RWPE2 (cell line): ENCODE results near the gene COL4A2.

Experiments used
- ATAC-seq: fragments of 200-7000 bp; cut with Tn5 transposase; 3 replicates; pipeline ENCODE4 v1.9.1; 2021; ENCODE audit warnings: low read depth
- DNase-seq: peaks from one replicate; pipeline ENCODE4 v3.0.0-alpha.2; 2020; ENCODE audit warnings: low spot score
- H3K27ac ChIP-seq: fragments of 450-650 bp; 2 replicates; pipeline ENCODE4 v1.5.1; 2017; ENCODE audit warnings: mild to moderate bottlenecking; ENCODE audit not compliant: poor library complexity, severe bottlenecking
- H3K27me3 ChIP-seq: fragments of 250-450 bp; sonication (Bioruptor Pico); 2 replicates; pipeline ENCODE4 v1.5.1; 2021; ENCODE audit warnings: mild to moderate bottlenecking, moderate library complexity; ENCODE audit not compliant: insufficient read depth, poor library complexity, severe bottlenecking
- H3K36me3 ChIP-seq: fragments of 250-450 bp; sonication (Bioruptor Pico); 2 replicates; pipeline ENCODE4 v1.5.1; 2020; ENCODE audit warnings: low read depth, mild to moderate bottlenecking, moderate library complexity
- H3K4me1 ChIP-seq: fragments of 250-450 bp; sonication (Bioruptor Pico); 2 replicates; pipeline ENCODE4 v1.5.1; 2021; ENCODE audit warnings: mild to moderate bottlenecking, moderate library complexity; ENCODE audit not compliant: insufficient read depth, poor library complexity, severe bottlenecking
- H3K4me3 ChIP-seq: fragments of 250-450 bp; sonication (Bioruptor Pico); 2 replicates; pipeline ENCODE4 v1.5.1; 2021; ENCODE audit warnings: mild to moderate bottlenecking, moderate library complexity; ENCODE audit not compliant: severe bottlenecking
- H3K9me3 ChIP-seq: fragments of 250-450 bp; sonication (Bioruptor Pico); 2 replicates; pipeline ENCODE4 v1.5.1; 2021; ENCODE audit warnings: mild to moderate bottlenecking, moderate library complexity; ENCODE audit not compliant: severe bottlenecking
- TF ChIP-seq, protein P1 (sequence below): fragments of 450-650 bp; IDR thresholded peaks from one replicate; pipeline ENCODE4 v1.5.1; 2017; ENCODE audit warnings: mild to moderate bottlenecking, moderate library complexity; ENCODE audit not compliant: poor library complexity, severe bottlenecking

COL4A2 gene

GRCh38 chr13:110445722-110446574 lies 138.9 kb downstream of the COL4A2 start:
- Histone ChIP-seq H3K27ac (peak overlapping the region; percentile 95), H3K36me3 (peaks cover 47% of the 10 kb centered on the region), H3K27me3 (no peaks in the 10 kb centered on the region), H3K4me1 (peaks cover 68% of the 10 kb centered on the region), H3K4me3 (no peak overlapping the region), H3K9me3 (no peaks in the 10 kb centered on the region)
- ATAC-seq (peak; percentile 50), DNase-seq (no peak)
- TF ChIP-seq, protein P1, sequence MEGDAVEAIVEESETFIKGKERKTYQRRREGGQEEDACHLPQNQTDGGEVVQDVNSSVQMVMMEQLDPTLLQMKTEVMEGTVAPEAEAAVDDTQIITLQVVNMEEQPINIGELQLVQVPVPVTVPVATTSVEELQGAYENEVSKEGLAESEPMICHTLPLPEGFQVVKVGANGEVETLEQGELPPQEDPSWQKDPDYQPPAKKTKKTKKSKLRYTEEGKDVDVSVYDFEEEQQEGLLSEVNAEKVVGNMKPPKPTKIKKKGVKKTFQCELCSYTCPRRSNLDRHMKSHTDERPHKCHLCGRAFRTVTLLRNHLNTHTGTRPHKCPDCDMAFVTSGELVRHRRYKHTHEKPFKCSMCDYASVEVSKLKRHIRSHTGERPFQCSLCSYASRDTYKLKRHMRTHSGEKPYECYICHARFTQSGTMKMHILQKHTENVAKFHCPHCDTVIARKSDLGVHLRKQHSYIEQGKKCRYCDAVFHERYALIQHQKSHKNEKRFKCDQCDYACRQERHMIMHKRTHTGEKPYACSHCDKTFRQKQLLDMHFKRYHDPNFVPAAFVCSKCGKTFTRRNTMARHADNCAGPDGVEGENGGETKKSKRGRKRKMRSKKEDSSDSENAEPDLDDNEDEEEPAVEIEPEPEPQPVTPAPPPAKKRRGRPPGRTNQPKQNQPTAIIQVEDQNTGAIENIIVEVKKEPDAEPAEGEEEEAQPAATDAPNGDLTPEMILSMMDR = no peak

DNA sequence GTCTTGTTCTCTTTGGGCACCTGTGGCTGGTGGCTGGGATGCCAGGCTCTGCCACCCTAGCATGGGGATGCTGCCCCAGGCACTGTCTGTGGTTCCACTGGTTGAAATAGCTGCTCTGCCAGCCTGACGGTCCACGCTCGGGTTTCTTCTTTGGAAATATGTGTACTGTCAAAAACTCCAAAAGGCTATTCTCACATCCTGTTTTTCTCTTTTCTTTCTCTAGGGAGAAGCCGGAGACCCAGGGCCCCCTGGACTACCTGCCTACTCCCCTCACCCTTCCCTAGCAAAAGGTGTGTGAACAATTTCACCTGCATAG lies 139.4 kb downstream of the COL4A2 start:
- ATAC-seq = no peak
- H3K4me3 ChIP-seq = no peak overlapping the region
- H3K9me3 ChIP-seq = no peaks in the 10 kb centered on the region
- H3K27ac ChIP-seq = peak overlapping the region; percentile 95
- no peak for DNase-seq
- peaks cover 46% of the 10 kb centered on the region for H3K36me3 ChIP-seq
- no peaks in the 10 kb centered on the region for H3K27me3 ChIP-seq
- TF ChIP-seq, protein P1 = no peak
- peaks cover 66% of the 10 kb centered on the region for H3K4me1 ChIP-seq

DNA sequence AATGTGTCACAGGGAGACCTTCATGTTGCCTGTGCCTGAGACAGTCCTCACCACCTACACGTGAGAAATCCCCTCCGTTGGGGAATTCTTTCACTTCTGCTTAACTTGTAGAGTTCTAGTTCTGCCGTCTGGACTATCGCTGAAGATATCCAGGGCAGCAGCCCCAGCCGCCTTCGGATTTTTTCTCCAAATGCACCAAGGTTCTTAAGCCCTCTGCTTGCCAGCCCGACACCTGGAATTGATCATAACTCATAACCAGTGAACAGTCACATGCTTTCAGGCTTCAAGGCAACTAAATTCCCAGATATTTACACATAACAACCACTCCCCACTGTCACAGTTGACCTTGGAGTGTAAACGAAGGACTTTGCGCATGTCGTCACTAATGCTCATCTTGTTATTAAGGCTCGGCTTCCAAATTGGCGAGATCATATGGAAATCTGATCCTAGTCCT lies 140.0 kb downstream of the COL4A2 start:
- TF ChIP-seq, protein P1 = no peak
- DNase-seq = no peak
- Histone ChIP-seq H3K9me3 (no peaks in the 10 kb centered on the region), H3K27ac (peak overlapping the region; percentile 95), H3K4me3 (no peak overlapping the region), H3K27me3 (no peaks in the 10 kb centered on the region), H3K36me3 (peaks cover 50% of the 10 kb centered on the region), H3K4me1 (peaks cover 64% of the 10 kb centered on the region)
- ATAC-seq = no peak

- H3K27me3 ChIP-seq = no peaks in the 10 kb centered on the region
- H3K36me3 ChIP-seq = peaks cover 55% of the 10 kb centered on the region
- TF ChIP-seq, protein P1 = no peak
- ATAC-seq (no peak), DNase-seq (no peak)
- no peak overlapping the region for H3K4me3 ChIP-seq
- no peaks in the 10 kb centered on the region for H3K9me3 ChIP-seq
- H3K27ac ChIP-seq = peak overlapping the region; percentile 95
- H3K4me1 ChIP-seq = peaks cover 56% of the 10 kb centered on the region
Measured at GRCh38 chr13:110447801-110448200, 140.7 kb downstream of the COL4A2 start.

GRCh38 chr13:110448230-110448629 lies 141.1 kb downstream of the COL4A2 start:
- Histone ChIP-seq H3K36me3 (peaks cover 59% of the 10 kb centered on the region), H3K27ac (peak overlapping the region; percentile 95), H3K9me3 (no peaks in the 10 kb centered on the region), H3K4me3 (no peak overlapping the region), H3K27me3 (no peaks in the 10 kb centered on the region), H3K4me1 (peaks cover 52% of the 10 kb centered on the region)
- TF ChIP-seq, protein P1 = no peak
- DNase-seq (no peak), ATAC-seq (peak; percentile 71)
